Endothelial cell of umbilical vein (primary cell): Measurements from ENCODE around the gene ENOPH1.

ENCODE experiments used
- EZH2 ChIP-seq: IDR thresholded peaks from 2 replicates; pipeline ENCODE4 v1.6.1; 2012; ENCODE audit warnings: borderline replicate concordance, low read depth, mild to moderate bottlenecking, moderate library complexity, low read length, inconsistent platforms; ENCODE audit not compliant: severe bottlenecking
- JUN ChIP-seq: IDR thresholded peaks from 2 replicates; pipeline ENCODE4 v1.6.1; 2011; ENCODE audit warnings: borderline replicate concordance, low read depth; ENCODE audit not compliant: insufficient read length, insufficient read depth
- MYC ChIP-seq: IDR thresholded peaks from one replicate; pipeline ENCODE4 v1.6.1; 2011; ENCODE audit warnings: mild to moderate bottlenecking, low read depth, low read length
- POLR2A ChIP-seq: IDR thresholded peaks from 2 replicates; pipeline ENCODE4 v1.6.1; 2012; ENCODE audit warnings: low read depth, mild to moderate bottlenecking, control low read depth, low read length
- POLR2AphosphoS5 ChIP-seq: IDR thresholded peaks from 2 replicates; pipeline ENCODE4 v1.6.1; 2012; ENCODE audit warnings: low read depth, mild to moderate bottlenecking, control low read depth, low read length, moderate library complexity; ENCODE audit not compliant: insufficient read depth
- TF ChIP-seq, protein P1 (sequence below), 2 donors: IDR thresholded peaks; 1 replicate in 1 of 2; 2 replicates in 1 of 2; pipeline ENCODE4 v1.5.1; 2011; ENCODE audit warnings: low read length in 2 of 2, mild to moderate bottlenecking in 2 of 2, moderate library complexity in 2 of 2, control low read depth in 1 of 2, inconsistent platforms in 1 of 2, low read depth in 1 of 2; ENCODE audit not compliant: insufficient read depth in 1 of 2; ENCODE audit errors: extremely low read depth in 1 of 2
- TF ChIP-seq, protein P2 (sequence below): IDR thresholded peaks from 2 replicates; pipeline ENCODE4 v1.6.1; 2011; ENCODE audit not compliant: insufficient read depth, insufficient read length

DNA sequence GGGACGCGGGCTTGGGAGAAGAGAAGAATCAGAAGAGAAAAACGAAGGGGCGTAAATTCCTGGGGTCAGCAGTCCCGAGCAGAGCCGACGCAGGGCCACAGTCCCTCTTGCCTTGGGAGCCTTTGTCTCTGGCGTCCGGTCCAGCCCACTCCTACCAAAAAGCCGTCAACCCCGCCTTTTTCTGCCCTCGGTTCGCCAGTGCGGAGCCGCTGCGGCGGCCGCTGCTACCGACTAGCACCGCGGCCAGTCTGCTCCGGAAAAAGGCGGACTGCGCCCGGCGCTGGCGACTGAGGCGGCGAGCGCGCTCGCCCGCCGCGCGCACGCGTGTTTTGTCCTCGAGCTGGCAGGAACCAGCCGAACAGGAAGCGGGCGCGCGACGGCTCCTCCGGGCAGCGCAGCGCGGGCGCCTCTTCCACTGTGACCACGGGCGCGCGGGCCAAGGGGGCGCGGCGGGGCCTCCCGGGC lies 630 bp upstream of the ENOPH1 start:
- TF ChIP-seq, protein P1, sequence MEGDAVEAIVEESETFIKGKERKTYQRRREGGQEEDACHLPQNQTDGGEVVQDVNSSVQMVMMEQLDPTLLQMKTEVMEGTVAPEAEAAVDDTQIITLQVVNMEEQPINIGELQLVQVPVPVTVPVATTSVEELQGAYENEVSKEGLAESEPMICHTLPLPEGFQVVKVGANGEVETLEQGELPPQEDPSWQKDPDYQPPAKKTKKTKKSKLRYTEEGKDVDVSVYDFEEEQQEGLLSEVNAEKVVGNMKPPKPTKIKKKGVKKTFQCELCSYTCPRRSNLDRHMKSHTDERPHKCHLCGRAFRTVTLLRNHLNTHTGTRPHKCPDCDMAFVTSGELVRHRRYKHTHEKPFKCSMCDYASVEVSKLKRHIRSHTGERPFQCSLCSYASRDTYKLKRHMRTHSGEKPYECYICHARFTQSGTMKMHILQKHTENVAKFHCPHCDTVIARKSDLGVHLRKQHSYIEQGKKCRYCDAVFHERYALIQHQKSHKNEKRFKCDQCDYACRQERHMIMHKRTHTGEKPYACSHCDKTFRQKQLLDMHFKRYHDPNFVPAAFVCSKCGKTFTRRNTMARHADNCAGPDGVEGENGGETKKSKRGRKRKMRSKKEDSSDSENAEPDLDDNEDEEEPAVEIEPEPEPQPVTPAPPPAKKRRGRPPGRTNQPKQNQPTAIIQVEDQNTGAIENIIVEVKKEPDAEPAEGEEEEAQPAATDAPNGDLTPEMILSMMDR (IDR thresholded peaks at IDR 0.05; ENCODE audit: extremely low read depth in 1 of 2, insufficient read depth in 1 of 2, low read depth in 1 of 2, low read length in 2 of 2) = no peak
- peak; percentile 70 for TF ChIP-seq POLR2A
- no peak for TF ChIP-seq EZH2
- TF ChIP-seq POLR2AphosphoS5 = no peak
- TF ChIP-seq, protein P2, sequence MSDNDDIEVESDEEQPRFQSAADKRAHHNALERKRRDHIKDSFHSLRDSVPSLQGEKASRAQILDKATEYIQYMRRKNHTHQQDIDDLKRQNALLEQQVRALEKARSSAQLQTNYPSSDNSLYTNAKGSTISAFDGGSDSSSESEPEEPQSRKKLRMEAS = no peak
- no peak for TF ChIP-seq JUN
- no peak for TF ChIP-seq MYC
